Measurements from ENCODE around the gene DYNLT2. TPM values are rescaled to one million over a fixed set of nuclear protein-coding genes. Genes with fewer than 3 reads are reported as not detected.

Gene DYNLT2
- total and polyA plus RNA-seq, 2 of the 13 experiments (the other 11 are each of a cell fraction or from before 2014, with no cell fraction given): 2.1 to 4.3 TPM

DNA sequence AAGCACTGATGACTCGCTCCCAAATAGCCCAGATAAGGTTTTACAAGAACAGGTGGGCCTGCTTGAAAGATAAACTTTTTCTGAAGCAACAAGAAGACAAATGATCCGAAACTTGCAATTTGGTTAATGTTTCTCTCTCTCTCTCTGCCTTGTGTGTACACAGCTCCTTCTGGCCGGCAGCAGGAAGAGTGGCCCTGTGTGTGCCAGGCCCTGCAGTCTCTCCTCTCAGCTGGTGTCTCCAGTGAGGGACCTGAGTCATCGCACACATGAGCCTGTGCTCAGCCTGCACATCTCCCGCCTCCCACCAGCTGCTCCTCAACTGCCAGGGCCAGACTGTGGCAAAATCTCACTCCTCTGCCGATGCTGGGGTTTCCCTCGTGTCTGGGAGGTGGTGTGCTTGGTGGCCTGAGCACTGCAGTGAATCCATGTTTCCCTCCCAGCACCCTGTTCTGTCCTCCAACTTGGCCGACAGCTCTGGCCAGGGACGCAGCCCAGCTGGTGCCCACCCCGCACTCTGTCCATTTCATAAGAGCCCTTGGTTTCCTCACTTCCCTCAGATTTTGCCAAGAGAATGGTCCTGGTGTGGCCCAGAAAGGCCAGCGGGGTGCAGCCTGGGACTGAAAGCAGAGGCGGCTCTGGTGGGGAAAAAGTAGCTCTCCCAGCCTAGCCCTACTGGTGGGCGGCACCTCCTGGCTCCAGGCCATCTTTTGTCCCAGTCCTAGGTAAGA, 49.5 kb upstream of the DYNLT2 start (continued):
- TF ChIP-seq MAFK (conservative IDR thresholded peaks at IDR 0.05 in 1 of 2, IDR thresholded peaks at IDR 0.05 in 1 of 2; ENCODE audit: low read length in 2 of 2) (peak in 1 of 2 experiments; percentile 28; a peak in 1 of 4 replicates), ZNF138 (CRISPR knock-in tag; IDR thresholded peaks at IDR 0.05; ENCODE audit: low read depth) (0 out of 2 replicates have a peak, but pooled peaks have one; percentile 69), POLR2A (IDR thresholded peaks at IDR 0.05; ENCODE audit: insufficient read depth in 1 of 2, low read depth in 2 of 2, low read length in 2 of 2) (peak; percentile 55 to 72), ATF7-NPFF (CRISPR knock-in tag; IDR thresholded peaks at IDR 0.05; ENCODE audit: low read depth) (peak; percentile 67; the same call in 1 of the 2 replicates), MAFG (CRISPR knock-in tag; IDR thresholded peaks at IDR 0.05) (no peak), CCDC6 (CRISPR knock-in tag; IDR thresholded peaks at IDR 0.05) (no peak; the same call in 1 of the 2 replicates), ZNF510 (CRISPR knock-in tag; IDR thresholded peaks at IDR 0.05; ENCODE audit: low read depth) (0 out of 2 replicates have a peak, but pooled peaks have one; percentile 48), ZSCAN29 (CRISPR knock-in tag; conservative IDR thresholded peaks at IDR 0.05) (peak; percentile 93; the same call in 1 of the 2 replicates), FOXO1 (CRISPR knock-in tag; IDR thresholded peaks at IDR 0.05) (peak; percentile 85), ZNF761 (CRISPR knock-in tag; conservative IDR thresholded peaks at IDR 0.05) (peak; percentile 92), KMT2A (CRISPR knock-in tag; IDR thresholded peaks at IDR 0.05) (peak; percentile 41), MBNL3 (CRISPR knock-in tag; conservative IDR thresholded peaks at IDR 0.05) (no peak)
- TF ChIP-seq, protein P1, sequence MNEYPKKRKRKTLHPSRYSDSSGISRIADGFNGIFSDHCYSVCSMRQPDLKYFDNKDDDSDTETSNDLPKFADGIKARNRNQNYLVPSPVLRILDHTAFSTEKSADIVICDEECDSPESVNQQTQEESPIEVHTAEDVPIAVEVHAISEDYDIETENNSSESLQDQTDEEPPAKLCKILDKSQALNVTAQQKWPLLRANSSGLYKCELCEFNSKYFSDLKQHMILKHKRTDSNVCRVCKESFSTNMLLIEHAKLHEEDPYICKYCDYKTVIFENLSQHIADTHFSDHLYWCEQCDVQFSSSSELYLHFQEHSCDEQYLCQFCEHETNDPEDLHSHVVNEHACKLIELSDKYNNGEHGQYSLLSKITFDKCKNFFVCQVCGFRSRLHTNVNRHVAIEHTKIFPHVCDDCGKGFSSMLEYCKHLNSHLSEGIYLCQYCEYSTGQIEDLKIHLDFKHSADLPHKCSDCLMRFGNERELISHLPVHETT (CRISPR knock-in tag; conservative IDR thresholded peaks at IDR 0.05): no peak
- TF ChIP-seq, protein P2, sequence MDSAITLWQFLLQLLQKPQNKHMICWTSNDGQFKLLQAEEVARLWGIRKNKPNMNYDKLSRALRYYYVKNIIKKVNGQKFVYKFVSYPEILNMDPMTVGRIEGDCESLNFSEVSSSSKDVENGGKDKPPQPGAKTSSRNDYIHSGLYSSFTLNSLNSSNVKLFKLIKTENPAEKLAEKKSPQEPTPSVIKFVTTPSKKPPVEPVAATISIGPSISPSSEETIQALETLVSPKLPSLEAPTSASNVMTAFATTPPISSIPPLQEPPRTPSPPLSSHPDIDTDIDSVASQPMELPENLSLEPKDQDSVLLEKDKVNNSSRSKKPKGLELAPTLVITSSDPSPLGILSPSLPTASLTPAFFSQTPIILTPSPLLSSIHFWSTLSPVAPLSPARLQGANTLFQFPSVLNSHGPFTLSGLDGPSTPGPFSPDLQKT (CRISPR knock-in tag; IDR thresholded peaks at IDR 0.05; ENCODE audit: borderline replicate concordance): no peak
- TF ChIP-seq, protein P3, sequence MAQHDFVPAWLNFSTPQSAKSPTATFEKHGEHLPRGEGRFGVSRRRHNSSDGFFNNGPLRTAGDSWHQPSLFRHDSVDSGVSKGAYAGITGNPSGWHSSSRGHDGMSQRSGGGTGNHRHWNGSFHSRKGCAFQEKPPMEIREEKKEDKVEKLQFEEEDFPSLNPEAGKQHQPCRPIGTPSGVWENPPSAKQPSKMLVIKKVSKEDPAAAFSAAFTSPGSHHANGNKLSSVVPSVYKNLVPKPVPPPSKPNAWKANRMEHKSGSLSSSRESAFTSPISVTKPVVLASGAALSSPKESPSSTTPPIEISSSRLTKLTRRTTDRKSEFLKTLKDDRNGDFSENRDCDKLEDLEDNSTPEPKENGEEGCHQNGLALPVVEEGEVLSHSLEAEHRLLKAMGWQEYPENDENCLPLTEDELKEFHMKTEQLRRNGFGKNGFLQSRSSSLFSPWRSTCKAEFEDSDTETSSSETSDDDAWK (CRISPR knock-in tag; IDR thresholded peaks at IDR 0.05): no peak
- TF ChIP-seq, protein P4, sequence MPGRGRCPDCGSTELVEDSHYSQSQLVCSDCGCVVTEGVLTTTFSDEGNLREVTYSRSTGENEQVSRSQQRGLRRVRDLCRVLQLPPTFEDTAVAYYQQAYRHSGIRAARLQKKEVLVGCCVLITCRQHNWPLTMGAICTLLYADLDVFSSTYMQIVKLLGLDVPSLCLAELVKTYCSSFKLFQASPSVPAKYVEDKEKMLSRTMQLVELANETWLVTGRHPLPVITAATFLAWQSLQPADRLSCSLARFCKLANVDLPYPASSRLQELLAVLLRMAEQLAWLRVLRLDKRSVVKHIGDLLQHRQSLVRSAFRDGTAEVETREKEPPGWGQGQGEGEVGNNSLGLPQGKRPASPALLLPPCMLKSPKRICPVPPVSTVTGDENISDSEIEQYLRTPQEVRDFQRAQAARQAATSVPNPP (CRISPR knock-in tag; IDR thresholded peaks at IDR 0.05): peak; percentile 31; the same call in 1 of the 2 replicates
- TF ChIP-seq, protein P5, sequence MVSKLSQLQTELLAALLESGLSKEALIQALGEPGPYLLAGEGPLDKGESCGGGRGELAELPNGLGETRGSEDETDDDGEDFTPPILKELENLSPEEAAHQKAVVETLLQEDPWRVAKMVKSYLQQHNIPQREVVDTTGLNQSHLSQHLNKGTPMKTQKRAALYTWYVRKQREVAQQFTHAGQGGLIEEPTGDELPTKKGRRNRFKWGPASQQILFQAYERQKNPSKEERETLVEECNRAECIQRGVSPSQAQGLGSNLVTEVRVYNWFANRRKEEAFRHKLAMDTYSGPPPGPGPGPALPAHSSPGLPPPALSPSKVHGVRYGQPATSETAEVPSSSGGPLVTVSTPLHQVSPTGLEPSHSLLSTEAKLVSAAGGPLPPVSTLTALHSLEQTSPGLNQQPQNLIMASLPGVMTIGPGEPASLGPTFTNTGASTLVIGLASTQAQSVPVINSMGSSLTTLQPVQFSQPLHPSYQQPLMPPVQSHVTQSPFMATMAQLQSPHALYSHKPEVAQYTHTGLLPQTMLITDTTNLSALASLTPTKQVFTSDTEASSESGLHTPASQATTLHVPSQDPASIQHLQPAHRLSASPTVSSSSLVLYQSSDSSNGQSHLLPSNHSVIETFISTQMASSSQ (IDR thresholded peaks at IDR 0.05; ENCODE audit: low read depth): peak; percentile 90
- TF ChIP-seq, protein P5 (CRISPR knock-in tag; IDR thresholded peaks at IDR 0.05; ENCODE audit: borderline replicate concordance): peak; percentile 95

Data from HepG2 (cell line).